NCI-H2196 (cell line): ENCODE data around the gene USP11.

Experiments used
- DNase-seq: peaks from one replicate; lab custom pipeline; 2025; ENCODE audit not compliant: unreplicated experiment; lab: John Stamatoyannopoulos, UW

USP11 gene

DNA sequence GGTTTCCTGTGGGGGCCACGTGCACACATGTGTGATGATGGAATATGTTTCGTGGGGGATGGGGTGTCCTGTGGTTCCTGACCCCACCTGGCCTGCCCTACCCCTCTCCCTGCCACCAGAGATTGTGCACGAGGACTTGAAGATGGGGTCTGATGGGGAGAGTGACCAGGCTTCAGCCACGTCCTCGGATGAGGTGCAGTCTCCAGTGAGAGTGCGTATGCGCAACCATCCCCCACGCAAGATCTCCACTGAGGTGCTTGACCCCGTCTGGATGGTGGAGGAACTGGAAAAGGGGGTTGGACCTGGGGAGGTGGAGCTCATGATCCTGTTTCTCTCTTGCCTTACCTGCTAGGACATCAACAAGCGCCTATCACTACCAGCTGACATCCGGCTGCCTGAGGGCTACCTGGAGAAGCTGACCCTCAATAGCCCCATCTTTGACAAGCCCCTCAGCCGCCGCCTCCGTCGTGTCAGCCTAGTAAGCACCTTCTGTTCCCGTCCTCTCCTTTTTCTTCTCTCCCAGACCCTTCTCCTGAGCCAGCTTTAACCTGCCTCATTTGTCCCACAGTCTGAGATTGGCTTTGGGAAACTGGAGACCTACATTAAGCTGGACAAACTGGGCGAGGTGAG, 8.4 kb upstream of the USP11 start:
- DNase-seq, result no peak

DNA sequence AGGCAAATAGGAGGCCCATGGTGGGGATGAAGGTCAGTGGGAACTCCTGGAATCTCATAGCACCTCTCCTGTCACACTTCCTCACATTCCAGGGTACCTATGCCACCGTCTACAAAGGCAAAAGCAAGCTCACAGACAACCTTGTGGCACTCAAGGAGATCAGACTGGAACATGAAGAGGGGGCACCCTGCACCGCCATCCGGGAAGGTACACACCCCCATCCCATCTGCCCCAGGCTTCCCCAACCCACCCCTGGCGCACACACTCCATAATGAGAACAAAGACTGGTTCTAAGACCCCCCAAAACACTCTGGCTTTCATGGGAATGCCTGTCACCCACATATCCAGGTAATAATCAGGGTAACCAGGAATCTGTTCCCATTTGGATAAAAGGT, 7.9 kb upstream of the USP11 start:
- no peak for DNase-seq

- DNase-seq, result no peak
Measured at GRCh38 chrX:47226071-47226470, 6.7 kb upstream of the USP11 start.

DNA sequence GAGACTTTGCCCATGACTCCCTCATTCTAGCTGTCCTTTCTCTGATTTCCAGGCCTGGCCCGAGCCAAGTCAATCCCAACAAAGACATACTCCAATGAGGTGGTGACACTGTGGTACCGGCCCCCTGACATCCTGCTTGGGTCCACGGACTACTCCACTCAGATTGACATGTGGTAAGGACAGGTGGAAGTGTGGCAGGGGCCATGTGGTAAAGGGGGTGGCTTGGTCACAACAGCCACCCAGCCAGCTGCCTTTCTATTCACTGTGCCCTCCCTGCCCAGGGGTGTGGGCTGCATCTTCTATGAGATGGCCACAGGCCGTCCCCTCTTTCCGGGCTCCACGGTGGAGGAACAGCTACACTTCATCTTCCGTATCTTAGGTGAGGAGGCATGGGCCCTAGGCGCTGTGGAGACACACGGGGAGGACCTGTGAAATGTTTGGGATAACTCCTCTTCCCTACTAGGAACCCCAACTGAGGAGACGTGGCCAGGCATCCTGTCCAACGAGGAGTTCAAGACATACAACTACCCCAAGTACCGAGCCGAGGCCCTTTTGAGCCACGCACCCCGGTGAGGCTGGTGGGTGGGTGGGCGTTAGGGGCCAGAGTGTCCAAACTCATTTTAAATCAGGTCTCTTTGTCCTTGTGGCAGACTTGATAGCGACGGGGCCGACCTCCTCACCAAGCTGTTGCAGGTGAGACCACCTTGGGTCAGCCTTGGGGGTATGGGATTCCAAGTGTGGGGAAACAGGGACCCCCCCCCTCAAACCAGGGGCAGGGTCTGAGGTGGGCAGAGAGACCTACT, 6.1 kb upstream of the USP11 start:
- DNase-seq, result no peak

- DNase-seq, result no peak
Measured at GRCh38 chrX:47227334-47227583, 5.5 kb upstream of the USP11 start.

GRCh38 chrX:47228550-47229270, 4.1 kb upstream of the USP11 start:
- no peak for DNase-seq

DNA sequence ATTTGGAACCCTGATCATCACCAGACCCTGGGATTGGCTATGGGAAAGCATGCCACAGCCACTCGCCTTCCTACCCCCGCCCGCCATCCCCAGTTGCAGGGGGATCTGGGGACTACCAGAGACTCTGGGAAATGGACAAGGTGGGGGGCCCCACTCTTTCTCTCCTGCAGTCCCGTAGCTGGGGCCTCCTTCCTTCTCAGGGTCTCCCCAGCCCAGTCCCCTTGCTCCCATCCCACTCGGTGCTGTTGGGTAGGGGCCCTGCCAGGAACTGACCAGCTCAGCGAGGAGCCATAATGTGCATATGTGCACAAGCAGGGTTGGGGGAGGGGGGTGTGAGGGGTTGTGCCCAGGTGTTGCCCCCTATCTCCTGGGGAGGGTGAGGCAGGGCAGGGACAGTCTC, 3.4 kb upstream of the USP11 start:
- DNase-seq, result no peak

DNA sequence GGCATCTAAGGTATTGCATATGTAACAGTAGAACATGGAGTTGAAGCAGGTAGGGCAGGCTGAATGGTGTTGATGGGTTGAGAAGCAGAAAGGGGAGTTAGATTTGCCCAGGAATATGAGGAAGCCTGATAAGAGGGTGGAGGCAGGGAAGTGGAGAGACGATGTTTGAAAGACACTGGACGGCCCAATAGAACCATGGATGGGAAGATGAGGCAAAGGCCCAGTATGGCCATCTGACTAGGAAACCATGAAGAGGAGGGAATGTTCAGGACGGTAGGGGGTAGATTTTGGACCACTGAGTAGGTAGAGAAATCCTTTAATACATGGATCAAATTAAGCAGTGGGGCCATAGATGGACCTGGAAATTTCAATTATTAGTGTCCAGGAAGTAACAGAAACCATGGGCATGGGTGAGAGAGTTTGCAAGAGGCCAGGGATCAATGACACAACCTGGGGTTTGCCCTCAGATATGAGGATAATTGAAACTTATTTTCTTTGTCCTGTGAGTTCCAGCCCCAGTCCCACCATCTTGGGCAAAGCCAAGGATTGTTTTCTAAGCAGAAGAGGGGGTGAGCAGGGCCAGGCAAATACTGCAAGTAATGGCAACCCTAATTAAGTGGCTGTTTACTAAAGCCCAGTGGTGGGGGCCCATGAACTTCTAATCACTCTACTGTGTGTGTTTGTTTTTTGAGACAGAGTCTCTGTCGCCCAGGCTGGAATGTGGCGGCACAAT, 2.5 kb upstream of the USP11 start:
- no peak for DNase-seq

GRCh38 chrX:47231167-47231566, 1.6 kb upstream of the USP11 start:
- no peak for DNase-seq

DNA sequence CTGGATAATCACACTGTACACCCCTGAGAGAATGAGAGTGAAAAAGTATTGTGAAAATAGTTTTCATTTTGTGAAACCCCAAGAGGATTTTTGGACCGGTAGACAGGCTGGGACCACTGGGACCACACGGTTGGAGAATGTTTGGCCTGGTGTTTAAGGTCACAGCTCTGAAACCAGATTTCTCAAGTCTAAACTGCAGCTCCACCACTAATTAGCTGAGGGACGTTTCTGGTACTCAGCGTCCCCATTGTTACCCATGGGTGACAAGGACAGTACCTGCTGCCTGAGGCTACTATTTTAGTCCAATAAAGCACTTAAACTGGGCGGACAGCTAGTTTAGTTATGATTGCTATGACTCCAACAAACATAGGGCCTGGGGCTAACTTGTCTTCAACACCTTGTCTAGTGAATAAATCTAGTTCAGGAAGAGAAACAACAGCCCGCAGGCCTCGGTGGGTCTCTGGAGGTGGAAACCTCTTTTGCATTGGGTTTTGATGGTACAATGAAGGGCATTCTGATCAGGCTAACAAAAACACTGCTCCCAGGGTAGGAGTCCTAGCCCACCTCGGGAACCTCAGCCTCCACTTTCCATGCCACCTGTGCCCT, 509 bp upstream of the USP11 start:
- no peak for DNase-seq

DNA sequence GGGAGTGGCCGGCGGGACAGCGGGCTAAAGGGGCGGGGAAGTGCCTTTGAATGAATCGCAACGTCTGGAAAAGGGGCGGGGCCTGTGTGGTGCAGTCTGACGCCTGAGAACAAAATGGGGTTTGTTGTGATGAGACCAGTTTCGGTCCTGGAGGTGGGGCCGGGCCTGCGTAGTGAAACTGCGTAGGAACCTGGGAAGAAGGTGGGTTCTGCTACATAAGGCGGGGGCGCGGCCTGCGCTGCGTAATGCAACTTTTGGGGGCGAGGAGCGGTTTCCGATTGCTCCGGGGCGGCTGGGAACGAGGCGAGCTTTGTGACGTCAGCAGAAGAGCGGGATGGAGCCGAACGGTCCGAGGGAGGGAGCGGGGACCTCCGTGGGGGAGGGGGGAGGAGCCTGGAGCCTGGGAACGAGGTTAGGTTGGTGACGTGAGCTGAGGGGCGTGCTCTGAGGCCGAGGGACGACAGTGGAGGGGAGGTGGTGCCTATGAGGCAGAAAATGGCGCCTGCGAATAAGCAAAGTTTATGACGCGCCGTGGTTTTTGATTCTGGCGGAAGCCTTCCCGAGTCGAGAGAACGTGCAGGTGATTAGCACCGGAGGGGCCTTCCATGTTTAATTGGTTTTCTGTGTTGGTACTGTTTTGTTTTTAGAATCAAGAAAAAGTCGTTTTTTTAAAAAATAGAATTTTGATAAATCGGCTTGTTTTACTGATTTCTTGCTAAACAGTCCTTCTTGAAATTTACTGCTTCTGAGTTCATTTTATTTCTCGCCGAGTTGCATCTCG, 714 bp downstream of the USP11 start:
- peak; percentile 90 for DNase-seq

GRCh38 chrX:47234583-47234982, 1.8 kb downstream of the USP11 start:
- DNase-seq, result no peak

DNA sequence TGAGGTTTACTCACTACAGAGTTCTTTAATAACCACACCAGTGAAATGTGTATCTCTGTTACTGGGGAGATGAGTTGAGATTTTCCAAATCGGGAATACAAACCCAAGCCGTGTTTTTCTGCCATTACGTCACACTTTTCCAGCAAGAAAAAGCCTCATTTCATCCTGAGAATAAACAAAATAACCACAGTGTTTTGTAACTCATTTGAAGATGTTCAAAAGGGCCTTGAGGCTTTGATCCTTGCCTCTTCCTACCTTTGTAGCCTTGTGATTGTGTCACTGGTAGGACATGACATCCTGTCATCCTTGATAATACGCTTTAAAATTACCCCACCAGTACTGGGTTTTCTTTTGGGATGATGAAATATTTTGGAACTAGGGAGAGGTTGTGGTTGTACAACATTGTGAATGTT, 2.9 kb downstream of the USP11 start:
- DNase-seq, result no peak

GRCh38 chrX:47239199-47239598, 6.4 kb downstream of the USP11 start:
- DNase-seq, result no peak

GRCh38 chrX:47239898-47240545, 7.2 kb downstream of the USP11 start:
- DNase-seq, result no peak

- DNase-seq, result no peak
Measured at GRCh38 chrX:47240619-47241018, 7.8 kb downstream of the USP11 start.

- DNase-seq, result no peak
Measured at GRCh38 chrX:47241201-47242011, 8.6 kb downstream of the USP11 start.

DNA sequence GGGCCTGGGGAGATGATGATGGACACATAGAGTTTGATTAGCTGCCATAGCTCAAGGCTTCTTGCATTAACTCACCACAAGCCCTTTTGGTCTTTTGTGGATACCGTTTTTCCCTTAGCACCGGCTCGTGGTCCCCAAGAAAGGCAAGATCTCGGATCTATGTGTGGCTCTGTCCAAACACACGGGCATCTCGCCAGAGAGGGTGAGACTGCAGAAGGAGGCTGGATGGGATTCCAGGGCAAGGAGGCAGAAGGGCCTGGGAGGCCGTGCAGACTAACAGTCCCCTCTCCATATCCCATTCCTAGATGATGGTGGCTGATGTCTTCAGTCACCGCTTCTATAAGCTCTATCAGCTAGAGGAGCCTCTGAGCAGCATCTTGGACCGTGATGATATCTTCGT, 9.5 kb downstream of the USP11 start:
- no peak for DNase-seq

DNA sequence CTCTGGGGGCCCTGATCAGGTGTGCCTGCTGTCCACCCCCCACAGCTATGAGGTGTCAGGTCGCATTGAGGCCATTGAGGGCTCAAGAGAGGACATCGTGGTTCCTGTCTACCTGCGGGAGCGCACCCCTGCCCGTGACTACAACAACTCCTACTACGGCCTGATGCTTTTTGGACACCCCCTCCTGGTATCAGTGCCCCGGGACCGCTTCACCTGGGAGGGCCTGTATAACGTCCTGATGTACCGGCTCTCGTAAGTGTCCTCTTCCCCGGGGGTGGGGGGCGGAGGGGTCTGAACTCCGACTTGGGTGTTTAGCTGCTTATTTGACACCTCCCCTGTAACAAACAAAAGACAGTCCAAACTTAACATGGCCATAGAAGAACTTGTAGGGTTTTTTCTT, 10.5 kb downstream of the USP11 start:
- no peak for DNase-seq
